ENCODE measurements around the gene EYA4.

DNA sequence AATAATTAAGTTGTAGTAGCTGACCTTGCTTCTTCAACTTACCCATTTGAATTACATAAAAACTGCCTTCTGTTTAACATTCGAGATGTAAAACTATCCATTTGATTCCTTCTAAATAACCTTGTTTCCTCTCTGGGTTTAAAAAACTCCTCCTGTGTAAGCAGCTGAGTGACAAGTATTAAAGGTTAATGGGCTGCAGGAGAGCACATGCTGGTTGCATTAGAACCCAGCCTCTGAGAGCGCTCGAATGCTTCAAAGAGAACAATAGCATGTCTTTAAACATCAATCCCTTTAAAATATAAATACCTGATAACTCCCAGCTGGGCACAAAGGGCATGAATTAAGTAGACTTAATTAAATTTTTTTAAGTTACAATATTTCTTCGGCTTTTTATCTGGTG lies 215.8 kb downstream of the EYA4 start:
- TF ChIP-seq CTCF (IDR thresholded peaks at IDR 0.05) (no peak), POLR2AphosphoS5 (IDR thresholded peaks at IDR 0.05) (no peak), POLR2A (IDR thresholded peaks at IDR 0.05) (no peak), EP300 (IDR thresholded peaks at IDR 0.05) (no peak)
